Cardiac muscle cell (in vitro differentiated cells and primary cell): ENCODE results near the gene RALY. TPM values are rescaled to one million over a fixed set of nuclear protein-coding genes. Genes with fewer than 3 reads are reported as not detected.

Source experiments
- DNase-seq, 2 donors: peaks; one replicate each; pipeline versions ENCODE4 v3.0.0 to v3.0.0-alpha.2; 2010 to 2017; ENCODE audit warnings: low read depth in 1 of 2, low spot score in 1 of 2
- H3K27ac ChIP-seq: fragments of 200-600 bp; sonication (generic); 2 replicates; pipeline ENCODE4 v1.5.1; 2016
- H3K27me3 ChIP-seq: fragments of 200-600 bp; sonication (generic); 2 replicates; pipeline ENCODE4 v1.6.0; 2016; ENCODE audit warnings: control low read depth
- H3K36me3 ChIP-seq: fragments of 200-600 bp; sonication (generic); 2 replicates; pipeline ENCODE4 v1.5.1; 2016; ENCODE audit warnings: control low read depth
- H3K4me1 ChIP-seq: fragments of 200-600 bp; sonication (generic); 2 replicates; pipeline ENCODE4 v1.8.1; 2017; ENCODE audit warnings: low read depth, mild to moderate bottlenecking, mixed run types
- H3K4me3 ChIP-seq: fragments of 200-600 bp; sonication (generic); 2 replicates; pipeline ENCODE4 v1.5.1; 2016; ENCODE audit warnings: mild to moderate bottlenecking
- H3K9me3 ChIP-seq: fragments of 200-600 bp; sonication (generic); 2 replicates; pipeline ENCODE4 v1.5.1; 2017; ENCODE audit warnings: low read depth, mild to moderate bottlenecking, control low read depth
- CTCF ChIP-seq: IDR thresholded peaks from 2 replicates; pipeline ENCODE4 v1.5.1; 2012; ENCODE audit warnings: low read depth, mild to moderate bottlenecking, low read length
- polyA plus RNA-seq: library from polyadenylated mRNA; unstranded; fragments of >200 nt; fragmentation: Nextera tagmentation; extraction: Ambion mirVana; gene quantifications from 2 replicates; pipeline ENCODE4 v1.2.1, GENCODE V29; 2016
- total RNA-seq: library from RNA; depleted of rRNA; stranded (reverse); fragments of >200 nt; gene quantifications from 2 replicates; pipeline ENCODE4 v1.2.3, GENCODE V29; 2016

The RALY gene
- total and polyA plus RNA-seq, 2 experiments from 2014 or later: 241 to 308 TPM

- TF ChIP-seq CTCF: no peak
- Histone ChIP-seq H3K4me1 (no peaks in the 10 kb centered on the region), H3K27me3 (no peaks in the 10 kb centered on the region), H3K4me3 (no peak overlapping the region), H3K9me3 (no peaks in the 10 kb centered on the region), H3K36me3 (no peaks in the 10 kb centered on the region), H3K27ac (no peak overlapping the region)
- DNase-seq: no peak
Observed at GRCh38 chr20:33970229-33970628, 23.5 kb upstream of the RALY start.

GRCh38 chr20:33971147-33971975, 22.4 kb upstream of the RALY start:
- Histone ChIP-seq H3K27me3 (no peaks in the 10 kb centered on the region), H3K4me3 (no peak overlapping the region), H3K9me3 (no peaks in the 10 kb centered on the region), H3K36me3 (no peaks in the 10 kb centered on the region), H3K4me1 (no peaks in the 10 kb centered on the region), H3K27ac (no peak overlapping the region)
- DNase-seq: peak in 1 of 2 donors; percentile 60
- TF ChIP-seq CTCF: no peak

- no peak overlapping the region for H3K4me3 ChIP-seq
- no peaks in the 10 kb centered on the region for H3K4me1 ChIP-seq
- no peak for DNase-seq
- no peaks in the 10 kb centered on the region for H3K27me3 ChIP-seq
- no peaks in the 10 kb centered on the region for H3K9me3 ChIP-seq
- TF ChIP-seq CTCF: no peak
- no peaks in the 10 kb centered on the region for H3K36me3 ChIP-seq
- no peak overlapping the region for H3K27ac ChIP-seq
Observed at GRCh38 chr20:33976959-33977358, 16.8 kb upstream of the RALY start.

- Histone ChIP-seq H3K9me3 (no peaks in the 10 kb centered on the region), H3K27me3 (no peaks in the 10 kb centered on the region), H3K4me3 (no peak overlapping the region), H3K36me3 (no peaks in the 10 kb centered on the region), H3K27ac (no peak overlapping the region), H3K4me1 (no peaks in the 10 kb centered on the region)
- DNase-seq: no peak
- no peak for TF ChIP-seq CTCF
Observed at GRCh38 chr20:33977535-33977934, 16.2 kb upstream of the RALY start.

GRCh38 chr20:33979094-33979493, 14.6 kb upstream of the RALY start:
- H3K4me1 ChIP-seq: no peaks in the 10 kb centered on the region
- H3K4me3 ChIP-seq: no peak overlapping the region
- no peaks in the 10 kb centered on the region for H3K36me3 ChIP-seq
- no peaks in the 10 kb centered on the region for H3K27me3 ChIP-seq
- no peak for TF ChIP-seq CTCF
- H3K9me3 ChIP-seq: no peaks in the 10 kb centered on the region
- H3K27ac ChIP-seq: no peak overlapping the region
- DNase-seq: no peak
